Epithelial cell of proximal tubule (primary cell): ENCODE measurements around the gene CNTN2. TPM values are rescaled to one million over a fixed set of nuclear protein-coding genes. Genes with fewer than 3 reads are reported as not detected.

ENCODE experiments used
- DNase-seq: peaks from one replicate; pipeline ENCODE4 v3.0.0-alpha.2; 2011; ENCODE audit warnings: low read depth
- H3K4me3 ChIP-seq: 2 replicates; pipeline ENCODE4 v1.5.1; 2011; ENCODE audit warnings: low read depth, mild to moderate bottlenecking, low read length
- CTCF ChIP-seq: conservative IDR thresholded peaks from 2 replicates; pipeline ENCODE4 v1.5.1; 2012; ENCODE audit warnings: low read depth, mild to moderate bottlenecking, low read length
- total RNA-seq: library from RNA; depleted of rRNA; stranded (reverse); fragments of >200 nt; gene quantifications from 2 replicates; pipeline ENCODE4 v1.2.3, GENCODE V29; 2015

Gene CNTN2
- total RNA-seq, 1 donor from 2014 or later: not detected

- TF ChIP-seq CTCF: no peak
- DNase-seq: no peak
- no peak overlapping the region for H3K4me3 ChIP-seq
Observed at GRCh38 chr1:205003358-205004131, 39.5 kb upstream of the CNTN2 start.

GRCh38 chr1:205004351-205004750 is 38.7 kb upstream of the CNTN2 start:
- no peak for TF ChIP-seq CTCF
- DNase-seq: no peak
- no peak overlapping the region for H3K4me3 ChIP-seq

GRCh38 chr1:205008896-205009295 is 34.1 kb upstream of the CNTN2 start:
- DNase-seq: no peak
- no peak for TF ChIP-seq CTCF
- no peak overlapping the region for H3K4me3 ChIP-seq

GRCh38 chr1:205009670-205010069 is 33.3 kb upstream of the CNTN2 start:
- no peak for TF ChIP-seq CTCF
- no peak overlapping the region for H3K4me3 ChIP-seq
- no peak for DNase-seq

GRCh38 chr1:205012391-205013140 is 30.4 kb upstream of the CNTN2 start:
- no peak for DNase-seq
- no peak overlapping the region for H3K4me3 ChIP-seq
- TF ChIP-seq CTCF: no peak

DNA sequence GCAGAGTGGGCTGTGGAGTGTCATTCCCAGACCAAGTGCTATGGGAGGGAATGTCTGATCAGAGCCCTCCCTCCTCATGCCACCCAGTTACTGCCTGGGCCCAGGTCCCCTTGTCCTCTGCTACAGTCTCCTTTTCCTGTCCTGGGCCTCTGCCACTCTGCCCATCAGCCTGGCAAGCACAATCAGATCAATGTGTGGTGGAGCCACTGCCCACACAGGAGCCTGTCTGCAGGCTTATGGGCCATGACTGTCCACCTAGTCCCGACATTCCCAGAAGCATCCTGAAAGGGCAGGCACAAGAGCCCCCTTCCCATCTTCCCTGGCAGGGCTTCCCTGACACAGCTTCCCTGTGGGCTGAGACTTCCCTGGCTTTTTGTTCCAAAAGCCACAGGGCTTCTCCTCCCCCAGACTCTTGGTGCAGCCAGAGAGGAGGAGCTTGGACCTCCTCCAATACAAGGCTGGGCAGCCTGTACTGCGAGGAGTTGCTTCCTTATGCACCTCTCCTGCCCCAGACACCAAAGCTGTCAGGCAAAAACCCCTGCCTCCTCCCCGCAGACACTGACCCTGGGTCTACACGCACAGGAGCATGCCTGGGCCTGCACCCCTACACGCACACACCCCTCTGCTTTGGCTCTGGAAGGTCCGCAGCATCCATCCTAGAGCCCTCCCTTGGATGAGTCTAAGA is 29.2 kb upstream of the CNTN2 start:
- DNase-seq: no peak
- H3K4me3 ChIP-seq: no peak overlapping the region
- TF ChIP-seq CTCF: no peak
